Measurements from ENCODE around the gene ACBD6.

ACBD6 gene

DNA sequence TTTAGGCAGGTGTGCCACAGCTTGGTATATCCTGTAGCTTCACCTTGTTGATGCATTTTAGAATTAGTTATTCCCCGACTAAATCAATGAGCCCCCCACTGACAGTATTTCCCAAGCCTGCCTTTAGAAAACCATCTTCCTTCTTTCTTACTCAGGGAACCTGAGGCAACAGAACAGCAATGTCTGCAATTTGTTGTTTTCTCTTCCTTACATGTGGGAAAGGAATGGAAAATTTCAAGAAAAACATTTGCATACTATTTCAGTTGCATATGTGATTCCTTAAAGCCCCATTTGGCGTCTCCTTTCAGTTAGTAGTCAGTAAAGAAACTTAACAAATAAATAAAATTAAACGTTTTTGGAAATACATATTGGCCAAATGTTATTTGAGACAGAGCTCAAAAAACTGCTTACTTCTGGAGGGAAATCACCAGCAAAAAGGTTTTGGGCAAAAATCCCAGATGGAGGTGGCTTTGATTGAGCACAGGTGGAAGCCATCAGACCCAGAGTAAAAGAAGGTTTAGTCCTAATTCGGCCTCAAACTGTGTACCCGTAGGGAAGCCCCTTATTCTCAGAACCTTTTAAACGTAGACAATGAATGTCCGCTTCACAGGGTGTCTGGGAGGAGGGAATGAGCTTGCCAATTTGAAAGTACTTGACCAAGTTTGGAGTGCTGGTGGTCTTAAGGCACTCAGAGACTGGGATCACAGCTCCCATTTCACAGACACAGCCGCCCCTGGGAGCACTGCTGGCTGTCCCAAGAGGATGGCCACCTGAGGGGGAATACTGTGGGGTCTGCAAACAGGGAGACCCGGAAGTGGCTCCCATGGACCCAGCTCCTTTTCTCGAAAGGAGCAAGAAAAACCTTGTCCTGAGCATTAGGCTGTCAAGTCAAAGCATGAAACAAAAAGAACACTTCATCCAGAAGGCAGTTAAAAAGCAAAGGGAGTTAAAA is 263.0 kb downstream of the ACBD6 start:
- no peaks in the 10 kb centered on the region for H3K36me3 ChIP-seq (ENCODE audit: insufficient read depth, low read length)
- H2AFZ ChIP-seq (ENCODE audit: low read length, unreplicated experiment) = no peak overlapping the region
- H3K4me3 ChIP-seq (ENCODE audit: low read depth, low read length) = no peak overlapping the region
- no peak overlapping the region for H3K27ac ChIP-seq (ENCODE audit: low read depth, low read length)
- no peaks in the 10 kb centered on the region for H3K4me1 ChIP-seq (ENCODE audit: control insufficient read depth, insufficient read depth, low read length, unreplicated experiment)
- no peaks in the 10 kb centered on the region for H3K79me2 ChIP-seq (ENCODE audit: control insufficient read depth, insufficient read depth, low read length, unreplicated experiment)
- peaks cover 82% of the 10 kb centered on the region for H3K27me3 ChIP-seq (ENCODE audit: insufficient read depth, low read length)

DNA sequence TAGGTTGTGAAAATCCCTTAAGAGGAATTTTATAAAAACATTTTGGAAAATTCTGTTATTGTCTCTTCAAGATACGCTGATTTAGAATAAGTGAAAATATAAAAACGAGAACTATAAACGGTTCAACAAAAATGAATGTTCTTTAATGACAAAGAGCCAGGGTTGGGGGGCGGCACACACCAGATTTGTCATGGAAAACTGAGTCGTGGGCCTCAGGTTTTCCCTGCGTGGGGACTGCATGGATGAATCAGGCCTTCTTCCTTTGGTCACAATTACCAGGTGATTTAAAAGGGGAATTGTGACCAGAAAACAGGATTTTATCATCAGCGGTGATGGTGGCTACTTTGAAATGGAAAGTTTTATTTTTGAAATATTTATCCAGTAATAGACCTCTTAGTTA is 263.7 kb downstream of the ACBD6 start:
- H3K79me2 ChIP-seq (ENCODE audit: control insufficient read depth, insufficient read depth, low read length, unreplicated experiment) = no peaks in the 10 kb centered on the region
- H3K27me3 ChIP-seq (ENCODE audit: insufficient read depth, low read length) = peaks cover 88% of the 10 kb centered on the region
- H3K4me3 ChIP-seq (ENCODE audit: low read depth, low read length) = no peak overlapping the region
- no peaks in the 10 kb centered on the region for H3K4me1 ChIP-seq (ENCODE audit: control insufficient read depth, insufficient read depth, low read length, unreplicated experiment)
- no peak overlapping the region for H2AFZ ChIP-seq (ENCODE audit: low read length, unreplicated experiment)
- H3K36me3 ChIP-seq (ENCODE audit: insufficient read depth, low read length) = no peaks in the 10 kb centered on the region
- H3K27ac ChIP-seq (ENCODE audit: low read depth, low read length) = no peak overlapping the region
